CD4-positive, alpha-beta T cell treated with Interleukin-6 for 4 hours (primary cell): ENCODE results near the gene ADGRF5.

ENCODE experiments used
- DNase-seq: peaks from one replicate; pipeline ENCODE4 v3.0.0-alpha.2; 2020; ENCODE audit warnings: mixed read lengths

Gene ADGRF5, protein sequence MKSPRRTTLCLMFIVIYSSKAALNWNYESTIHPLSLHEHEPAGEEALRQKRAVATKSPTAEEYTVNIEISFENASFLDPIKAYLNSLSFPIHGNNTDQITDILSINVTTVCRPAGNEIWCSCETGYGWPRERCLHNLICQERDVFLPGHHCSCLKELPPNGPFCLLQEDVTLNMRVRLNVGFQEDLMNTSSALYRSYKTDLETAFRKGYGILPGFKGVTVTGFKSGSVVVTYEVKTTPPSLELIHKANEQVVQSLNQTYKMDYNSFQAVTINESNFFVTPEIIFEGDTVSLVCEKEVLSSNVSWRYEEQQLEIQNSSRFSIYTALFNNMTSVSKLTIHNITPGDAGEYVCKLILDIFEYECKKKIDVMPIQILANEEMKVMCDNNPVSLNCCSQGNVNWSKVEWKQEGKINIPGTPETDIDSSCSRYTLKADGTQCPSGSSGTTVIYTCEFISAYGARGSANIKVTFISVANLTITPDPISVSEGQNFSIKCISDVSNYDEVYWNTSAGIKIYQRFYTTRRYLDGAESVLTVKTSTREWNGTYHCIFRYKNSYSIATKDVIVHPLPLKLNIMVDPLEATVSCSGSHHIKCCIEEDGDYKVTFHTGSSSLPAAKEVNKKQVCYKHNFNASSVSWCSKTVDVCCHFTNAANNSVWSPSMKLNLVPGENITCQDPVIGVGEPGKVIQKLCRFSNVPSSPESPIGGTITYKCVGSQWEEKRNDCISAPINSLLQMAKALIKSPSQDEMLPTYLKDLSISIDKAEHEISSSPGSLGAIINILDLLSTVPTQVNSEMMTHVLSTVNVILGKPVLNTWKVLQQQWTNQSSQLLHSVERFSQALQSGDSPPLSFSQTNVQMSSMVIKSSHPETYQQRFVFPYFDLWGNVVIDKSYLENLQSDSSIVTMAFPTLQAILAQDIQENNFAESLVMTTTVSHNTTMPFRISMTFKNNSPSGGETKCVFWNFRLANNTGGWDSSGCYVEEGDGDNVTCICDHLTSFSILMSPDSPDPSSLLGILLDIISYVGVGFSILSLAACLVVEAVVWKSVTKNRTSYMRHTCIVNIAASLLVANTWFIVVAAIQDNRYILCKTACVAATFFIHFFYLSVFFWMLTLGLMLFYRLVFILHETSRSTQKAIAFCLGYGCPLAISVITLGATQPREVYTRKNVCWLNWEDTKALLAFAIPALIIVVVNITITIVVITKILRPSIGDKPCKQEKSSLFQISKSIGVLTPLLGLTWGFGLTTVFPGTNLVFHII (N-terminal part only)

DNA sequence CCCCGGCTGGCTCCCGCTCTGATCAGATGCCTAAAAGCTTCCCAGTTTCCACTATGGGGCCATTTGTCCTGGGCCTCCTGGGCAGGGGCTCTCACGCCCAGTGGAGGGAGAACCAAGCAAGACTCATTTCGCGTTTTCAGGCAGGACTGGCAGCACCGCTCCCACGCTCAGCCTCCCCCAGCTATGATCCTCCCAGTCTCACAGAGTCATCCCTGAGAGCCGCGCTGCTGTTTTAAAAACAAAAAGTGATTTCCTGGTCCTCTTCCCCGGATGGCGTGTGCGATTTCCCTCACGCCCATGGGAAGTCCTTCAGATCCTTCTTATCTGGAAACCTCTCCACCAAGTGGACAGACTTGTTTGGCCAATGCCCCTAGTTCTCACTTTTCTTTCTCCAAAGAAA lies at the start of gene ADGRF5:
TSS of gene ADGRF5 (minus strand) at position 208 of the 400 bp plus-strand sequence. CDS start 15,176 bp downstream, outside the sequence.
- no peak for DNase-seq

- DNase-seq, result no peak
Observed at GRCh38 chr6:46969206-46969605, 47.5 kb upstream of the ADGRF5 start.

GRCh38 chr6:46967826-46968349 lies 46.1 kb upstream of the ADGRF5 start:
- DNase-seq, result no peak

- no peak for DNase-seq
Observed at GRCh38 chr6:46964716-46965519, 43.2 kb upstream of the ADGRF5 start.

DNA sequence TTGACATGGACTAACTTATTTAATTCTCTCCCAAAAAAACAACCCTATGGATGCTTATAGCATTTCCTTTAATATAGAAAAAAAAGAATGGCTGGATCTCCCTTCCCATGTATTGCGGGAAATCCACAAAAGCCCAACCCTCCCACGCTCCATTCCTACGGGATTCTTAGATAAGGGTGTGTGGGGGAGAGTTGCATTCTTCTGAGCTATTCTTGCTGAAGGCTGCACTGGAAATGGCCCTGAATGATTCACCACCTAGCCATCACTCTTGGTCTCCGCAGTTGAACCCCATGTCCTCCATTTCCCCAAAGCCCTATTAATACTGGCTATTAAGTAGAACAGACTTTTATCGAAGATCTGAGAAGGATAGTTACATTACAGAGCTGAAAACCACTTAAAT lies 41.9 kb upstream of the ADGRF5 start:
- no peak for DNase-seq

GRCh38 chr6:46963039-46963438 lies 41.3 kb upstream of the ADGRF5 start:
- DNase-seq, result no peak

DNA sequence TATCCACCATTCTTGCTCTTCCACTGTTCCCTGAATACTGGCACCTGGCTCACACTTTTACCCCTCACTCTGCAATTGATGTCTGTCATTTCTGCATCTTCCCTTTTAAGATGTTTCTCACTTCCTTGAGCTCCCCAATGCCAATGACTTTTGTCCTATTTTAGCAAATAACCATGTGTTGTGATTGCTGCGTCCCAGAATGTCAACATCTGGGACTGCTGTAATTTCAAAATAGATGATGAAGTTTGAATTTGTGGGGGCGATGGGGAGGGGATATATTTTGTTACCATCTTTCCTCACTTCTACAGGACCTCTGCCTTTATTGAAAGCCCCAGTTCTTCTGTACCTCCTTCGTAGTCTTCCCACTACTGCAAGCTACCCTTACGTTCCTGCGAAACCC lies 40.0 kb upstream of the ADGRF5 start:
- DNase-seq, result no peak

GRCh38 chr6:46961232-46961631 lies 39.5 kb upstream of the ADGRF5 start:
- DNase-seq, result no peak

GRCh38 chr6:46959419-46959818 lies 37.7 kb upstream of the ADGRF5 start:
- no peak for DNase-seq

GRCh38 chr6:46956409-46956808 lies 34.7 kb upstream of the ADGRF5 start:
- no peak for DNase-seq

DNA sequence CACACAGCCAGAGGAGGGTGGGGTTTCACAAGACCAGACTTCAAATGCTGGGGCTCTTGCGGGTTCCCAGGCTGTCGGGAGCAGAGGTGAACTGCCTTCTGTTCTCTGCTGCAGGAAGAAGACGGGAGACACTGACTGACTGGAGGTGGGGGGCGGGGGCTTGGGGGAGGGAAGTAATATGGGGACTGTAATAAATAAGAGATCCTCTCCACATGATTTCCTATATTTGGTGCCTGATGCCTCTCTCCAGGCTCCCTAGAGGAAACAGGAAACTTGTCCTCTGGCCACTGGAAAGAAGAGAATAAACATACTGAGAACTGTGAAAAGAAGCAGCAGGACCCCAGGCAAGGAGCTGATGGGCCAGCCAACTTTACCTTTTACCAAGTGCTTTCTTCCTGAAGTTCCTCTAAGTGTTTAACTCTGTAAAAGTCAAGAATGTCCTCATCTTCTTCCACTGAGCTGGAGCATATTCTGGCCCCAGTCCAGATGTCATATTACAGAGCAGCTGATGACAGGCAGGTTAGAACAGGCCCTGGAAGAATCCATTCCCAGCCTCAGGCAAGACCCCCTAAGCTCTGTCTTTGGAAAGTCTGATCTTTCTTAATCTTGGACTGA lies 33.2 kb upstream of the ADGRF5 start:
- no peak for DNase-seq

GRCh38 chr6:46953921-46954320 lies 32.2 kb upstream of the ADGRF5 start:
- no peak for DNase-seq

GRCh38 chr6:46949632-46950280 lies 28.0 kb upstream of the ADGRF5 start:
- DNase-seq, result no peak

GRCh38 chr6:46948699-46949098 lies 27.0 kb upstream of the ADGRF5 start:
- no peak for DNase-seq

GRCh38 chr6:46947497-46947896 lies 25.8 kb upstream of the ADGRF5 start:
- DNase-seq, result no peak

- DNase-seq, result no peak
Observed at GRCh38 chr6:46940433-46941226, 18.9 kb upstream of the ADGRF5 start.

- no peak for DNase-seq
Observed at GRCh38 chr6:46937642-46938041, 15.9 kb upstream of the ADGRF5 start.

DNA sequence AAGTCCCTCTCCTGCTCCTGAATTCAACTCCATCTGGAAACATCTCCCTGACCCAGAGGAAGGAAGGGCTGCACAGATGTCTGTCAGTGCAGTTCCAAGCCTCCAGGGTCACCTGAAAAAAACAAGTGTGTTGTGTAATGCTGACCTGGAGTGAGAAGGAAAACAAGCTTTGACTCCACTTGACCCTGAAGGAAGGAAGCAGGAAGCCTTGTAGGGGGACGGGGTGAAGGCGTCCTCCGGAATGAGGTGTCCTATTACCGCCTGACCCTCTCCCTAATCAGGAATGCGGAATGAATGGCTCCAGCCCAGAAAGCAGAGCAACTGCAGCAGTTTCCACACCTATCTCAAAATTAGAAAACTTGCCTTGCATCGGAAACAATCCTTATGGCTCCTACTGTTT lies 13.9 kb upstream of the ADGRF5 start:
- DNase-seq, result no peak

- no peak for DNase-seq
Observed at GRCh38 chr6:46933751-46934150, 12.0 kb upstream of the ADGRF5 start.
